ENCODE measurements around the gene FHIT.

Gene FHIT

DNA sequence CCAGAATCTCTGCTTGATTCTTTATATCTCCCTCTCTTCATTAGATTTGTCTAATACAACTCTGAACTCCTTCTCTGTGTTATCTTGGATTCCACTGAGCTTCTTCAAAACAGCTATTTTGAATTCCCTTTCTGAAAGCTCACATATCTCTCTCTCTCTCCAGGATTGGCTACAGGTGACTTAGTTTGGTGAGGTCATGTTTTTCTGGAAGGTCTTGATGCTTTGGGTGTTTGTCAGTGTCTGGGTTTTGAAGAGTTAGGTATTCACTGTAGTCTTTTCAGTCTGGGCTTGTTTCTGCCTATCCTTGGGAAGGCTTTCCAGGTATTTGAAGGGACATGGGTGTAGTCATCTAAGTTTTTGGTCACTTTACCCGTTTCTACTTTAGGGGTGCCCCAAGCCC, 781.8 kb downstream of the FHIT start:
- DNase-seq (ENCODE audit: low read depth) = no peak

DNA sequence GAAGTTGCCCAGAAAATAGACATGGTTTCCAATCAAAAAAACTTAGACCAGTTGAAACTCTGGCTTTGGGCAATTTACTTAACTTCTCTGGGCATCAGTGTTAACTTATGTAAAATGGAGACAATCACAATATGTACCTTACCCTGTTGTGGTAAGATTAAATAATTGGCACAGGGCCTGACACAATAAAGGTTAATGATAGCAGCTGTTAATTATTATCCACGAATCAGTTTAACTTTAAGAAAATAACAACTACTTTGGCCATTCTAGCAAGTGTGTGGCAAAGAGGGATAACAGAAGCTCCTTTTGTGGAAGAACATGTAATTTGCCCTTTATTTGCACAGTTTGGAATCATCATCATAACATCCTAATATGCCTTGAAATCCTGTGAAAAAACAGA, 787.6 kb downstream of the FHIT start:
- no peak for DNase-seq (ENCODE audit: low read depth)

DNA sequence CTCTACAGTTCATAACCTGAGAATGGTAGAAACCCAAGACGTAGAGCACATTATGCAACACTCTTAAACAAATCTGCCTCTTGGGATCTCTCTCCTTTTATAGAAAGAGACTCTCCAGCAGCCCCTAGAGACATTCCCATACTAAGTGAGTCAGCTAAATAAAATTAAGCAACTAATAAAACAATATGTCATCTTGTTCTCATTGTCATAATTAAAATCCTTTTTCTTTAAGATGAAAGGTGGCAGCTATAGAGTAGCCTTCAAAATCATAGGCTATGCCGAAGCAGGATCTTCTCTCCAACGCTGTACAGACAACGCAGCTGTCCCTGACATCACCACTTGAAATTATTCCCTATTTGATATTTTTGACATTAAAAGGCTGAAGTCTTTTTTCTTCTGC, 790.0 kb downstream of the FHIT start:
- no peak for DNase-seq (ENCODE audit: low read depth)

DNA sequence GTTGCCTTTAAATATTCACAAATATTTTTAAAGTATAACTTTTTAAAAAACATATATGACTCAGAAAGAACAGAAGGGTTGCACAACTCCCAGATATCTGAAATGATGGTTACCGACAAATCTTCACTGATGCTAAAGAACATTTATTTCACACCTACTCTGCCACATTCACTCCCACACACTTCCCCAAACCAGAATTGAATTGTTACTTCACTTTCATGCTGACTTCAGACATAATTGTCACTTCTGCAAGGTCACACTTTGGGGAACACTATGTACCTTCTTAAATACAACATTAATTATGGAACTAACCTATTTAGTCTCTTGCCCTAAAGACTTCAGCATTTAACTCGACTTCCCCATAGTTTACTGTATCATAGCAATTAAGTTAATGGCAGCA, 795.1 kb downstream of the FHIT start:
- no peak for DNase-seq (ENCODE audit: low read depth)

DNA sequence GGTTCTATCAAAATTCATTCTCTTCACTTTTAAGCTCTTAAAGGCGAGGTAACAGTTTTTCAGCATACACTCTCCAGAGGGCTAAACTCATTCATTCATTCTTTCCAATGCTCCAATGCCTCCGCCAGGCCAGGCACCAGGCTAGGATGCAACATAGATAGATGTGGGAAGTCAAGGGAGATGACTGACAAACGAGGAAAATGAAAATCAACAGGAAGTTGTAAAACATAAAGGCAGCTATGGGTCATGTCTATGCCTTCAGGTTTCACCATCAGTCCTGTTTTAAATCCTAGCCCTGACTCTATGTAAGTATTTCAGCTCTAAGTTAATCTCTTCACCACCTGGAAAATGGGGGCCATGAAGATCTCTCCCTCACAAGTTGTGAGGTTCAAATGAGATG, 797.9 kb downstream of the FHIT start:
- DNase-seq (ENCODE audit: low read depth) = no peak

DNA sequence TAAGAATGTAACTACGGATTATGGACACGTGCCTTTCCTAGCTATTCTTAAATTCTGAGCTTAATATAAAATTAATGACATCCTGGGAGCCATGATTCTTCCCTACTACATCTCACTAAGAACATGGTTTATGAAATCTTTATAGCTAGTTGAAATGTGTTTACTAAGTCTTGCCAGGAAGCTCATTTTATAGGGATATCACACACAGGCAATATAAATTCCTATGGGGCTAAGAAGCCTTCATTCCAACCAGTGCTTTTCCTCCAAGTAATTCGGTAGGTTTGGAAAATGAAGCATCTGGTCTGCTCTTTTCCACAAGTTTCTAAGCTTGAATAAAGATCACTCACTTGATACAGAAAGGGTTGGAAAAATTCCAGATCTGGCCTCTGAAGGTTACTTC, 802.6 kb downstream of the FHIT start:
- DNase-seq (ENCODE audit: low read depth) = peak; percentile 18

DNA sequence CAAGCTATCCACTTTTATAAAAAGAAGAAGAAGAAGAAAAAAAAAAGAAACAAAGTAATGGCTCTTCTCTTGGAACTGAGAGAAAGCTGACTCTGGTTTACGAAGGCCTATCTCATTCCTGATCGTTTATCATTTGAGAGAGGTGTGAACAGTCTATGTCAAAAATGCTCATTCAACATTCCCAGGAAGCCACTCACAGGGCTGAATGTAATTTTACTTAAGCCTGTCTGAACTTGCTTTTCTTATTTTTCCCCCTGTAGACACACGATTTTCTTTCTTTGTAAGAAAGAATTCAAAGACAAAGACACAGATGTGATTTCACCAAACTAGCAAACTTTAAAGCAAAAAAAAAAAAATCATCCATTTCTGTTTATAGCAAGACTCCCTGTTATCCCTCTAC, 805.8 kb downstream of the FHIT start:
- DNase-seq (ENCODE audit: low read depth) = no peak

DNA sequence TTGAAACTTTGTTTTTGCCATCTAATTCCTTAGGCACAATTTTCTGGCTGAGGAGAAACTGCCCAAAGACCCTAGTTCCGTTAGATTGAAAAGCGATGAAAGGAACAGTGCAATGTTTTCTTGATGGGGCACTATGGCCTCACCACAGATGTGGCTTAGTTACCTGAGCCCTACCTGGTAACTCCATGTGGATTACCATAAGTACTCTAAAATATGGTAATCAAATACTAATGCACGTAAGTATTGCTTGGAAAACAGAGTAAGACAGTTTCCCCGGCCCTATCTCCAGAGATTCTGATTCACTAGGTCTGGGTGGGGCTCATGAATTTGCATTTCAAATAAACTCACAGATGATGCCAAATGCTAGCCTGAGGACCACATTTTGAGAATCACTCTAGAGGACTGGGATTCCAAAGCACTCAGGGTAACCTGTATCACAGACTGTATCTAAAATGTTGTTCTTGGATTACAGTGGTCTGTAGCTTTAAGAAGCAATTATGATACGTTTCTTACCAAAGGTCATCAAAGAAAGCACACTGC, 806.3 kb downstream of the FHIT start:
- no peak for DNase-seq (ENCODE audit: low read depth)

DNA sequence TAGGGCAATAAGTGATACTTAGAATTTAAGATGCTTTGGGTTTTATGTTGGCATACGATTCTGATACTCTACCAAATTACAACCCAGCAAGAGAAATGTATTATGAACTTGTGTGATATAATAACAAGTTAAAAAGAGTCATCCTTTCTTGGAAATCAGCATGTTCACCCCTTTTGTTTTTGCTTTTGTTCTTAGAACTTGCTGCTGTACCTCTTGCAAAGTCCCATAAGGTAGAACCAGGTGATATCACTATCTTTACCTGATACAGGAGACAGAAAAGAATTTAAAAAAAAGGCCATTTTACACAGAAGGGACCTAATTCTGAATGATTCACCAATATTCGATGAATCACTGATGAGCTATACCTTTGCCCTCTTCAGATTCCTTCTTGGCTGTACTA, 810.4 kb downstream of the FHIT start:
- no peak for DNase-seq (ENCODE audit: low read depth)

DNA sequence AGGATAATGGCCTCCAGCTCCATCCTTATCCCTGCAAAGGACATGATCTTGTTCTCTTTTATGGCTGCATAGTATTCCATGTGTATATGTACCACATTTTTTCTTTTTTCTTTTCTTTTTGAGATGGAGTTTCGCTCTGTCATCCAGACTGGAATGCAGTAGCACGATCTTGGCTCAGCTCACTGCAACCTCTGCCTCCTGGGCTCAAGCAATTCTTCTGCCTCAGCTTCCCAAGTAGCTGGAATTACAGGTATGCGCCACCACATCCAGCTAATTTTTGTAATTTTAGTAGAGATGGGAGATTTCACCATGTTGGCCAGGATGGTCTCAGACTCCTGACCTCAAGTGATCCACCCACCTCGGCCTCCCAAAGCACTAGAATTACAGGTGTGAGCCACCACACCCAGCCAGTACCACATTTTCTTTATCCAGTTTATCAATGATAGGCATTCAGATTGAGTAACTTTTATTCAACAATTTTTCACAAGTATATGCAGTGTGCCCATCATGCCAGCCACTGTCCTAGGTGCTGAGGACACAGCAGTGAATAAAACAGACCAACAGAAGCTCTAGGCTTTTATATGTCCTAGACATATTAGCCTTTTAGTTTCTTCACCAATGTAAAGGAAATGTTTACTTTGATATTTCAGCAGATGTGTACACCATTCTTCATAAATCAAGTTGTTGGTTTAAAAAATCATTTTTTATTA, 815.2 kb downstream of the FHIT start:
- DNase-seq (ENCODE audit: low read depth) = no peak

DNA sequence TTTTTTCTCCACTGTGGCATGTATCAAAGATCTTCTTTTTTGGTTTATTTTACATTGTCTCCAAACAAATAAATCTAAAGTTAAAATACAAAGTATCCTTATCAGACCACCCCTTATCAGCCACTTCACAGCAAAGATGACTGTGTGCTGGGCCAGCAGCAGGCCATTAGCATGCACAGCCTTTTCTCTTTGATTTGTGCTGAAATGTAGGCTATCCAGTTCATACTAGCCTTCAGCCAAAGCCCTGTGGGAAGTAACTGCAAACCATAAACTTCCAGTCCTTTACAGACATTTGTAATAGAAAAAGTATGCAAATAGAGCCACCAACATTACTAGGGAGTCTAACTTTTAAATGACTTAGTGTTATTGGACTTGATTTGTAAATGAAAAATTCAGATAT, 816.3 kb downstream of the FHIT start:
- no peak for DNase-seq (ENCODE audit: low read depth)

DNA sequence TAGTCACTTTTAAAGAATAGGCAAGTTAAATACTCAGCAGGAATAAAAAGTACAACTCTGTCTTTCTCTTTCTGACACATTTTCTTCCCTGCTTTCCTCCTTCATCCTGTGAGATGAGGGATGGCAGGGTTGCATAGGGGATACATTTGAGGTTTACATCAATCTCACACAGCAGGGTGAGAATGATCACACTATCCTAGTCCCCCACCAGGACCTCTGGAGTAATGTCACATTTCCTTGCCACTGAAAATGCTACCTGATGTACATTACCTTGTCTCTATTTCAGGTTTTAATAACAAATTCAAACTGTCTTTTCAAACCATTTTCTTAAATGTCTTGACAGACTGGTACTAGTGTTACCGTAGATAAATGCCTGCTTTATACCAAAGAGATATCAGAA, 816.9 kb downstream of the FHIT start:
- DNase-seq (ENCODE audit: low read depth) = no peak

DNA sequence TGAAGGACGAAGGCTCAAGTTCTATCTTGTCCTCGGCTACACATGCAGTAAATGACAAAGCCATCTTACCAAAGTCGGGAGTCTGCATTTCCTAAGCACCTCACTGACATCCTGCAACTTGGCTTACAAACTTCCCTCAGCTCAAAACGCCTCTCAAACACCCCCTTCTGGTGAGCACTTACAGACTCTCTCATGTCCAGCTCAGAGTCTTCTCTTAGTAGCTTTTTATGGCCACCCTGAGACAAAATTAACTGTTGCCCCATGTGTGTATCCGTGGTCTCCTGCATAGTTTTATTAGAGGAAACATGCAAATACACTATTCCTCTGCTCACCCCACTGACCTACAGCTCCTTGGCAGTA, 819.7 kb downstream of the FHIT start:
- DNase-seq (ENCODE audit: low read depth) = no peak

DNA sequence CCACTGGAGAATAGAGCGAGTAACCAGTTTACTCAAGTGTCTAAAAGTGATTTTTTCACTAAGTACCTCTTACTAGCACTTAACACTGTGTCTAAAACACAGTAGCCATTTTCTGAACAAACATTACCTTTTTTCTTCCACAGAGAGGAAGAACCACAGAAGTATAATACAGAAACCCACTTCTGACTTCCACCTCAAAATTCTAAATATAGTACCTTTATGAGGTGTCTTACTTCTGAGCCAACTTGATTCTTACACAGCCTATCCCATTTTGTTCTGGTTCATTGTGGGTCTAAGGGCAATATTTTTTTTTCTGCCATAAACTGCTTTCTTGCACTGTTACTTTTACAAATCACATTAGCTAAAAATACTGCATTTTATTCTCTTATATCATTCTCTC, 821.0 kb downstream of the FHIT start:
- DNase-seq (ENCODE audit: low read depth) = no peak

DNA sequence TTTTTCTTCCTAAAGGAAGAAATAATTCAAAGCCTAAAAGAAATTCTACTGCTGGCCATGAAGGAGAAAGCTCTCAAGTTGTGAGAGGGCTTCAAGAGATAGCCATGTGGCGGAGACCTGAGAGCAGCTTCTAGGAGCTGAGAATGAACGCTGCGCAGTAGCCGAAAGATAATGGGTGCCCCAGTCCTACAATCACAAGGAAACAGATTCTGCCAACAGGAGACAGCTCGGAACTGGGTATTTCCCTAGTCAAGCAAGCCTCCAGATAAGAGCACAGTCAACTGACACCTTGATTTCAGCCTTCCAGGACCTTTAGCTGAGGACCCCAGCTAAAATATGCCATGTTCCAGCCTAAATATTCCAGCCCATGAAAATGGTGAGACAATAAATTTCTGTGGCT, 824.1 kb downstream of the FHIT start:
- no peak for DNase-seq (ENCODE audit: low read depth)

DNA sequence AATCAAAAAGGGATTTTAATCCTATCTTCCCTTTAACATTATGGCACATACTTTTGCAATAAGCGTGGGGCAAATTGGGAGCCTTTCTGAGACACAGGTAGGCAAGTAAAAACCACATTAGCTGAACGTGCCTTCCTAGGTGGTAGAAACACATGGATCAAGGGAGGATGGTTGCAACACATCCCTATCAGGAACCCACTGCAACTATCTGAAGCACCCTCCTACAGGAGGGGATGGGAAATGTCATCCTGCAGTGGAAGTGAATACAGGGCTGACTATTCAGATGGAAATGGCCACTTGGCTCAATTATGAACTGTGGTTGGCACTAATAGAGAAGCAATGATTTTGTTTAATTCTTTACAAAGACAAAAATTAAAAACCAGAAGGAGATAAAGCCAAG, 826.3 kb downstream of the FHIT start:
- no peak for DNase-seq (ENCODE audit: low read depth)

DNA sequence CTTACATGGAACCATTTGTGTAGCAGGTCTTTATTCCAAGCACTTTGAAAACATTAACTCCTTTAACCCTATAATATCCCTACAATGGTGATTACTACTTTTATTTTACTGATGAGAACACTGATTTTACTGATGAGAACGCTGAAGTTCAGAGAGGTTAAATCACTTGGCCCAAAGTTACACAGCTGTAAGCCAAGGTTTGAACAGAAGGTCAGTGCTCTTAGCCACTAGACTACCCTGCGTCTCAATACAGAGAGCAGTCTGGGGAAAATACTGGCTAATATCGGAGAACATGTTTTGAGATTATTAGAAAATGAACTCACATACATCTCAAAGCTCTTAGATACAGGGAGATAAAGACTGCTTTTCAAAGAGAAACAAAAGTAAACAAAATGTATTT, 827.2 kb downstream of the FHIT start:
- no peak for DNase-seq (ENCODE audit: low read depth)

DNA sequence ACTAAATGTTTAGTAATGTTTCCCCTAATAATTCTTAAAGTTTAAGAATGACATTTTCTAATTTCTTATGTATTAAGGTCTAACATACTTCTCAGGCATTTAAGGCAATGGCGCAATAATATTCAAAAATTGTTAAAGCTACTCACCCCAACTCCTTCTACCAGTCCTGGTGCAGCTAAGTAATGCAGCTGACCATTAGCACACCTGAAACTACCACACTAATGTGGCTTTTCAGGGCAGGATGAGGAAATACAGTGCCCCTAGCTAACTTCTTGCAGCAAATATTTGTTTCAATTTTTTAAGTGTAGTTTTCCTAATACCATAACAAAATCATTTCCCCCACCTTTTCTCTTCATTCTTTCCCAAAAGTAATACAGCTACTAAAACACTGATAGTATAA, 827.7 kb downstream of the FHIT start:
- DNase-seq (ENCODE audit: low read depth) = no peak

DNA sequence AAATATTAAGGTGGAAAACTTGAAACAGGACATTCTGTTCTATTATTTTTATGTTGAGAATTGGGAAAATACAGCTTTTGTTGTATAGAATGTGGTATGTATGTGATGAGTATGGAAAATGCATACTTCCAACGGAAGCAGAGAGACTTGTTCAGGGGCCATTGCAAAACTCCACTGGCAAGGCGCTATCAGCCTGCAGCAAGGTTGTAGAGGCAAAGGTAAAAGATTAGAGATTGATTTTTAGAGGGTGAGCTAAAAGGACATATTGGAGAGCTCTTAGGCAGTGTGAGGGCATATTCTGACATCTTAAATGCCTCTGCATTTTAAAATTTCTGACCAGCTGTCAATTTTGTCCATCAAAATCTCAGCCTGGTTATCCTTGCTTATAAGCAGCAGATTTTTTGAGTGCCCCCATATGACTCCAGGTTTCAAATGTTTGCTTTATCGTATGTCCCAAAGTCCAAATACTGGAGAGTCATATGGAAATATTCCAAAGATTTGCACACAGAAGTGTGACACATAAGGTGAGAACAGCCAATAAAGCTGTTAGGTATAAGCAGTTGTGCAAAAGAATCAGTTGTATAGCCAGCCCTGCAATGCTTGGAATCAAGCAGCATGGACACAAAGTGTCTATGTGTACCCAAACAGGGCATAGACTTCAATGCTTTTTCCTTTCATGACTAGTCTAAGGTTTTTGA, 829.4 kb downstream of the FHIT start:
- DNase-seq (ENCODE audit: low read depth) = no peak

DNA sequence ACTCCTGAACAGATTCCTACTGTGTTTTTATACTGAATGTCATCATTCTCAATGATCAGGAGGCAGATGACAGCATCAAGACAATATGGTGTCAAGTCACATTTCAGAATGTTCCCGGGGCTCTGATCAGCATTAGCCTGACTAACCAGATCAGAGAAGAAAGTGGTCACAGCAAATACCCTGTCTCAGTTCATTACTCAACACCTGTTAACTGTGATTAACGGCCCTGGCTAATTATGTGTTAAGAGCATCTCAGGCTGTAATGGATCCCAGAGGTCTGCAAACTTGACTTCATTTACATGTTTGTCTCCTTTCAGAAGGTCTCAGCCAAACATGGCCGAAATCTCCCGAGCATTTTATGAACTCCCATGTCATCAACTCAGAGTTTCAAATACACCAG, 833.7 kb downstream of the FHIT start:
- DNase-seq (ENCODE audit: low read depth) = no peak

DNA sequence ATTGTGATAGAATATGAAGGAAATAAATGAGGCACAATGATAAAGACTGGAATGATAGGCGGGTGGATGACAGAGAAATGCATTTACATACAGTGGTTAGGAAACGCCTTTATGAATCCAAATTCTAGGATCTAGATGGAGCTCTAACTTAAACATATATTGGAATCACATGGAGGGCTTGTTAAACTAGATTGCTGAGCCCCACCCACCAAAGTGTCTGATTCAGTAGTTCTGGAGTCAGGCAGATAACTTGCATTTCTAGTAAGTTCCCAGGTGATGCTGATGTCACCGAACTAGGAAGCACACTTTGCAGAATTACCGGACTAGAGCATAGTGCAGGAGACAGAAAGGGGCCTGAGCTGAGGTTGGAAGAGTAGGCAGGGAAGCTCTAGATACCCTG, 837.2 kb downstream of the FHIT start:
- DNase-seq (ENCODE audit: low read depth) = no peak

DNA sequence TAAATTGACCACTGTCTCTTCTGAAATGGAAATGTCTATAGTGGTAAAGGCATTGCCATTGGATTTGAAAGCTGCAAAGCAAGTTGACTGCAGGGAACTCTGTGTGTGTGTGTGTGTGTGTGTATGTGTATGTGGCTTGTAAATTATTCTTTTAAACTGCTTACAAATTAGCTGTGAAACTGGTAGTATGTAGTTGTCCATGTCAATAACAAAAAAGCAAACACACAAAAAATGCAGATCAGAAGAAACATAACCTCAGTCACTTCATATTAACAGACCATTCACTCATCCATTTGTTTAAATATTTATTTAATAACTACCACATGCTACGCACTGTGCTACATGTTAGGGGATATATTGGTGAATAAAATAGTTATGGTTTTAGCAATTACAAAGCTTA, 837.7 kb downstream of the FHIT start:
- no peak for DNase-seq (ENCODE audit: low read depth)

DNA sequence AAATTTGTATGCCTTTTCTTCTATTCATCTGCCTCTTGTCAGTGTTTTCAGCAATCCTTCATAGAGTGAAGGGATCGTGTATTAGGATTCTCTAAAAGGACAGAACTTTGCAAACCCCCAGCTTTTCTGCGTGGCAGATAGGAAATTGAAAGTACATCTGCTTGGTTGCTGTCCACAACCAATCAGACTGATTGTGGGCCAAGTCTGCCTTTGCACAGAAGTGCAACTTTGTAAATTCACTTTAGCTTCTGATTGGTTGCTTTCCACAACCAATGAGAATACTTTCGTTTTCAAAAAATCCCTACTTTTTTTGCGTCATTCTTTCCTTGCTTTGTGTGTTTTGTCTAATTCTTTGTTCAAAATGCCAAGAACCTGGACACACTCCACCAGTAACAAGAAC, 847.4 kb downstream of the FHIT start:
- DNase-seq (ENCODE audit: low read depth) = peak; percentile 4

DNA sequence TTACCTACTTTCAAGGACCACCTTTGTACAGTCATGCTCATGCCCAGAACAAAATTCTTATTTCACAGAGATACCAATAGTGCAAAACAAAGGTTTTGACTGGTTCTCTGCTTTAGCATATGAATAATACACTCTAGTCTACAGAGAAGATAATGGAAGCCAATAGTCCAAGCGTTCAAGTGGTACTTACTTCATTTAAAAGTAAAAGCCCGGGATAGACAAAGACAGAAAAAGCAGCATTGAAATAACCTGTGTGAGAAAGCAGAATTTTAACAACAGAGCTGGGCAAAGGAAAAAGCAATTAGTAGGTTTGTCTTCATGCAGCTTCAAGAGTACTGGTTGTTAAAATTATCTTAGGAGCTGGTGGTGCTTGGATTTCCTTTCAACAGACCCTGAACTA, 848.3 kb downstream of the FHIT start:
- DNase-seq (ENCODE audit: low read depth) = no peak

All from EH (cell line).